ENCODE data around the gene CLEC18A. TPM values are rescaled to one million over a fixed set of nuclear protein-coding genes. Genes with fewer than 3 reads are reported as not detected.
"Not testable (repeated sequence)": the region's sequence is repeated elsewhere in the genome, so short reads cannot be mapped to it uniquely, and the experiment has no call there.

The CLEC18A gene
- total RNA-seq, 2 experiments from 2014 or later: 0.99 to 1.0 TPM

- H3K27me3 Mint-ChIP-seq; CTCF ChIA-PET; H3K4me3 Mint-ChIP-seq; H3K27ac Mint-ChIP-seq; DNase-seq; H3K9me3 Mint-ChIP-seq; H3K4me1 Mint-ChIP-seq; POLR2A ChIA-PET; H3K36me3 Mint-ChIP-seq (ENCODE audit: low read depth): not testable (repeated sequence)
These were observed 18.5 kb downstream of the CLEC18A start for GRCh38 chr16:69969657-69970056.

GRCh38 chr16:69972120-69972519 lies 21.0 kb downstream of the CLEC18A start:
- H3K4me3 Mint-ChIP-seq; POLR2A ChIA-PET; H3K36me3 Mint-ChIP-seq (ENCODE audit: low read depth); H3K9me3 Mint-ChIP-seq; H3K27me3 Mint-ChIP-seq; DNase-seq; H3K27ac Mint-ChIP-seq; CTCF ChIA-PET; H3K4me1 Mint-ChIP-seq: not testable (repeated sequence)

- CTCF ChIA-PET; H3K4me3 Mint-ChIP-seq; H3K9me3 Mint-ChIP-seq; H3K36me3 Mint-ChIP-seq (ENCODE audit: low read depth); H3K27me3 Mint-ChIP-seq; H3K27ac Mint-ChIP-seq; H3K4me1 Mint-ChIP-seq; DNase-seq; POLR2A ChIA-PET: not testable (repeated sequence)
These were observed 21.8 kb downstream of the CLEC18A start for GRCh38 chr16:69972935-69973334.

- DNase-seq; H3K27ac Mint-ChIP-seq; H3K36me3 Mint-ChIP-seq (ENCODE audit: low read depth); H3K4me3 Mint-ChIP-seq; POLR2A ChIA-PET; CTCF ChIA-PET; H3K9me3 Mint-ChIP-seq; H3K27me3 Mint-ChIP-seq; H3K4me1 Mint-ChIP-seq: not testable (repeated sequence)
These were observed 34.1 kb downstream of the CLEC18A start for GRCh38 chr16:69985196-69985595.

- H3K27me3 Mint-ChIP-seq; POLR2A ChIA-PET; CTCF ChIA-PET; H3K36me3 Mint-ChIP-seq (ENCODE audit: low read depth); H3K4me1 Mint-ChIP-seq; DNase-seq; H3K9me3 Mint-ChIP-seq; H3K4me3 Mint-ChIP-seq; H3K27ac Mint-ChIP-seq: not testable (repeated sequence)
These were observed 46.8 kb downstream of the CLEC18A start for GRCh38 chr16:69997956-69998355.

- H3K27ac Mint-ChIP-seq; H3K27me3 Mint-ChIP-seq; CTCF ChIA-PET; H3K4me1 Mint-ChIP-seq; POLR2A ChIA-PET; H3K36me3 Mint-ChIP-seq (ENCODE audit: low read depth); H3K9me3 Mint-ChIP-seq; H3K4me3 Mint-ChIP-seq; DNase-seq: not testable (repeated sequence)
These were observed 48.7 kb downstream of the CLEC18A start for GRCh38 chr16:69999801-70000200.

GRCh38 chr16:70003511-70003910 lies 52.4 kb downstream of the CLEC18A start:
- H3K9me3 Mint-ChIP-seq; H3K27me3 Mint-ChIP-seq; H3K4me3 Mint-ChIP-seq; H3K27ac Mint-ChIP-seq; POLR2A ChIA-PET; CTCF ChIA-PET; H3K36me3 Mint-ChIP-seq (ENCODE audit: low read depth); DNase-seq; H3K4me1 Mint-ChIP-seq: not testable (repeated sequence)

- POLR2A ChIA-PET; H3K4me1 Mint-ChIP-seq; DNase-seq; H3K36me3 Mint-ChIP-seq (ENCODE audit: low read depth); H3K27me3 Mint-ChIP-seq; H3K9me3 Mint-ChIP-seq; H3K4me3 Mint-ChIP-seq; H3K27ac Mint-ChIP-seq; CTCF ChIA-PET: not testable (repeated sequence)
These were observed 57.5 kb downstream of the CLEC18A start for GRCh38 chr16:70008604-70009003.

- POLR2A ChIA-PET; H3K9me3 Mint-ChIP-seq; H3K4me3 Mint-ChIP-seq; H3K27me3 Mint-ChIP-seq; DNase-seq; H3K36me3 Mint-ChIP-seq (ENCODE audit: low read depth); H3K4me1 Mint-ChIP-seq; H3K27ac Mint-ChIP-seq; CTCF ChIA-PET: not testable (repeated sequence)
These were observed 59.5 kb downstream of the CLEC18A start for GRCh38 chr16:70010615-70011014.

GRCh38 chr16:70011120-70011519 lies 60.0 kb downstream of the CLEC18A start:
- H3K9me3 Mint-ChIP-seq; POLR2A ChIA-PET; CTCF ChIA-PET; H3K36me3 Mint-ChIP-seq (ENCODE audit: low read depth); H3K27ac Mint-ChIP-seq; H3K27me3 Mint-ChIP-seq; H3K4me1 Mint-ChIP-seq; H3K4me3 Mint-ChIP-seq; DNase-seq: not testable (repeated sequence)

- DNase-seq; CTCF ChIA-PET; H3K9me3 Mint-ChIP-seq; H3K27me3 Mint-ChIP-seq; POLR2A ChIA-PET; H3K27ac Mint-ChIP-seq; H3K4me1 Mint-ChIP-seq; H3K36me3 Mint-ChIP-seq (ENCODE audit: low read depth); H3K4me3 Mint-ChIP-seq: not testable (repeated sequence)
These were observed 61.2 kb downstream of the CLEC18A start for GRCh38 chr16:70012354-70012753.

GRCh38 chr16:70012951-70013350 lies 61.8 kb downstream of the CLEC18A start:
- H3K9me3 Mint-ChIP-seq; H3K36me3 Mint-ChIP-seq (ENCODE audit: low read depth); POLR2A ChIA-PET; H3K4me1 Mint-ChIP-seq; CTCF ChIA-PET; H3K27ac Mint-ChIP-seq; H3K27me3 Mint-ChIP-seq; H3K4me3 Mint-ChIP-seq; DNase-seq: not testable (repeated sequence)

All from activated CD4-positive, alpha-beta T cell treated with anti-CD3 and anti-CD28 coated beads, Interleukin-2, amount 10 ng/mL, durations not matched to agents 7 days and 5 days (primary cell).